ENCODE results near the gene GAB2.

GAB2 gene

GRCh38 chr11:78392854-78393253 lies 24.8 kb downstream of the GAB2 start:
- Histone ChIP-seq H3K4me1 (ENCODE audit: control insufficient read depth, insufficient read depth, low read length) (peaks cover 11% of the 10 kb centered on the region), H3K4me3 (ENCODE audit: low read length) (no peak overlapping the region), H3K9me3 (ENCODE audit: control insufficient read depth, low read length) (no peaks in the 10 kb centered on the region), H3K9ac (ENCODE audit: low read length) (no peak overlapping the region), H3K36me3 (ENCODE audit: control insufficient read depth, insufficient read depth, low read length) (no peaks in the 10 kb centered on the region), H3K27me3 (ENCODE audit: control insufficient read depth, insufficient read depth, low read length) (no peaks in the 10 kb centered on the region)

GRCh38 chr11:78391424-78391823 lies 26.2 kb downstream of the GAB2 start:
- Histone ChIP-seq H3K4me1 (ENCODE audit: control insufficient read depth, insufficient read depth, low read length) (peaks cover 11% of the 10 kb centered on the region), H3K27me3 (ENCODE audit: control insufficient read depth, insufficient read depth, low read length) (no peaks in the 10 kb centered on the region), H3K4me3 (ENCODE audit: low read length) (no peak overlapping the region), H3K9ac (ENCODE audit: low read length) (no peak overlapping the region), H3K36me3 (ENCODE audit: control insufficient read depth, insufficient read depth, low read length) (no peaks in the 10 kb centered on the region), H3K9me3 (ENCODE audit: control insufficient read depth, low read length) (no peaks in the 10 kb centered on the region)

- H3K4me1 ChIP-seq (ENCODE audit: control insufficient read depth, insufficient read depth, low read length) = peaks cover 11% of the 10 kb centered on the region
Observed at GRCh38 chr11:78390809-78391208, 26.8 kb downstream of the GAB2 start.

GRCh38 chr11:78386215-78386941 lies 31.2 kb downstream of the GAB2 start:
- no peak overlapping the region for H3K9ac ChIP-seq (ENCODE audit: low read length)
- H3K36me3 ChIP-seq (ENCODE audit: control insufficient read depth, insufficient read depth, low read length) = no peaks in the 10 kb centered on the region
- H3K4me3 ChIP-seq (ENCODE audit: low read length) = no peak overlapping the region
- no peaks in the 10 kb centered on the region for H3K9me3 ChIP-seq (ENCODE audit: control insufficient read depth, low read length)
- H3K27me3 ChIP-seq (ENCODE audit: control insufficient read depth, insufficient read depth, low read length) = no peaks in the 10 kb centered on the region
- no peaks in the 10 kb centered on the region for H3K4me1 ChIP-seq (ENCODE audit: control insufficient read depth, insufficient read depth, low read length)

More at GRCh38 chr11:78390809-78391208, 26.8 kb downstream of the GAB2 start:
- no peak overlapping the region for H3K9ac ChIP-seq (ENCODE audit: low read length)
- no peaks in the 10 kb centered on the region for H3K36me3 ChIP-seq (ENCODE audit: control insufficient read depth, insufficient read depth, low read length)
- H3K9me3 ChIP-seq (ENCODE audit: control insufficient read depth, low read length) = no peaks in the 10 kb centered on the region
- no peaks in the 10 kb centered on the region for H3K27me3 ChIP-seq (ENCODE audit: control insufficient read depth, insufficient read depth, low read length)
- no peak overlapping the region for H3K4me3 ChIP-seq (ENCODE audit: low read length)

GRCh38 chr11:78385205-78385604 lies 32.4 kb downstream of the GAB2 start:
- H3K9ac ChIP-seq (ENCODE audit: low read length) = no peak overlapping the region

GRCh38 chr11:78384231-78384630 lies 33.4 kb downstream of the GAB2 start:
- Histone ChIP-seq H3K9ac (ENCODE audit: low read length) (no peak overlapping the region), H3K9me3 (ENCODE audit: control insufficient read depth, low read length) (no peaks in the 10 kb centered on the region), H3K4me3 (ENCODE audit: low read length) (no peak overlapping the region), H3K27me3 (ENCODE audit: control insufficient read depth, insufficient read depth, low read length) (no peaks in the 10 kb centered on the region), H3K36me3 (ENCODE audit: control insufficient read depth, insufficient read depth, low read length) (no peaks in the 10 kb centered on the region), H3K4me1 (ENCODE audit: control insufficient read depth, insufficient read depth, low read length) (no peaks in the 10 kb centered on the region)

More at GRCh38 chr11:78385205-78385604, 32.4 kb downstream of the GAB2 start:
- Histone ChIP-seq H3K9me3 (ENCODE audit: control insufficient read depth, low read length) (no peaks in the 10 kb centered on the region), H3K36me3 (ENCODE audit: control insufficient read depth, insufficient read depth, low read length) (no peaks in the 10 kb centered on the region), H3K4me3 (ENCODE audit: low read length) (no peak overlapping the region), H3K27me3 (ENCODE audit: control insufficient read depth, insufficient read depth, low read length) (no peaks in the 10 kb centered on the region), H3K4me1 (ENCODE audit: control insufficient read depth, insufficient read depth, low read length) (no peaks in the 10 kb centered on the region)

GRCh38 chr11:78381865-78382264 lies 35.8 kb downstream of the GAB2 start:
- Histone ChIP-seq H3K9me3 (ENCODE audit: control insufficient read depth, low read length) (no peaks in the 10 kb centered on the region), H3K9ac (ENCODE audit: low read length) (no peak overlapping the region), H3K4me1 (ENCODE audit: control insufficient read depth, insufficient read depth, low read length) (peaks cover 11% of the 10 kb centered on the region), H3K4me3 (ENCODE audit: low read length) (no peak overlapping the region), H3K36me3 (ENCODE audit: control insufficient read depth, insufficient read depth, low read length) (no peaks in the 10 kb centered on the region), H3K27me3 (ENCODE audit: control insufficient read depth, insufficient read depth, low read length) (no peaks in the 10 kb centered on the region)

- H3K36me3 ChIP-seq (ENCODE audit: control insufficient read depth, insufficient read depth, low read length) = no peaks in the 10 kb centered on the region
- H3K27me3 ChIP-seq (ENCODE audit: control insufficient read depth, insufficient read depth, low read length) = no peaks in the 10 kb centered on the region
- H3K9me3 ChIP-seq (ENCODE audit: control insufficient read depth, low read length) = no peaks in the 10 kb centered on the region
- H3K9ac ChIP-seq (ENCODE audit: low read length) = no peak overlapping the region
- no peak overlapping the region for H3K4me3 ChIP-seq (ENCODE audit: low read length)
- H3K4me1 ChIP-seq (ENCODE audit: control insufficient read depth, insufficient read depth, low read length) = peaks cover 12% of the 10 kb centered on the region
Observed at GRCh38 chr11:78380615-78381051, 37.0 kb downstream of the GAB2 start.

- H3K9ac ChIP-seq (ENCODE audit: low read length) = no peak overlapping the region
- peaks cover 12% of the 10 kb centered on the region for H3K4me1 ChIP-seq (ENCODE audit: control insufficient read depth, insufficient read depth, low read length)
- H3K36me3 ChIP-seq (ENCODE audit: control insufficient read depth, insufficient read depth, low read length) = no peaks in the 10 kb centered on the region
- H3K4me3 ChIP-seq (ENCODE audit: low read length) = no peak overlapping the region
- H3K9me3 ChIP-seq (ENCODE audit: control insufficient read depth, low read length) = no peaks in the 10 kb centered on the region
- no peaks in the 10 kb centered on the region for H3K27me3 ChIP-seq (ENCODE audit: control insufficient read depth, insufficient read depth, low read length)
Observed at GRCh38 chr11:78379039-78379670, 38.5 kb downstream of the GAB2 start.

GRCh38 chr11:78377625-78378418 lies 39.8 kb downstream of the GAB2 start:
- Histone ChIP-seq H3K27me3 (ENCODE audit: control insufficient read depth, insufficient read depth, low read length) (no peaks in the 10 kb centered on the region), H3K9me3 (ENCODE audit: control insufficient read depth, low read length) (no peaks in the 10 kb centered on the region), H3K9ac (ENCODE audit: low read length) (no peak overlapping the region), H3K36me3 (ENCODE audit: control insufficient read depth, insufficient read depth, low read length) (no peaks in the 10 kb centered on the region), H3K4me1 (ENCODE audit: control insufficient read depth, insufficient read depth, low read length) (peaks cover 12% of the 10 kb centered on the region), H3K4me3 (ENCODE audit: low read length) (no peak overlapping the region)

- Histone ChIP-seq H3K4me3 (ENCODE audit: low read length) (no peak overlapping the region), H3K9me3 (ENCODE audit: control insufficient read depth, low read length) (no peaks in the 10 kb centered on the region), H3K9ac (ENCODE audit: low read length) (no peak overlapping the region), H3K4me1 (ENCODE audit: control insufficient read depth, insufficient read depth, low read length) (peaks cover 12% of the 10 kb centered on the region), H3K36me3 (ENCODE audit: control insufficient read depth, insufficient read depth, low read length) (no peaks in the 10 kb centered on the region), H3K27me3 (ENCODE audit: control insufficient read depth, insufficient read depth, low read length) (no peaks in the 10 kb centered on the region)
Observed at GRCh38 chr11:78376858-78377257, 40.8 kb downstream of the GAB2 start.

- H3K9ac ChIP-seq (ENCODE audit: low read length) = no peak overlapping the region
- H3K27me3 ChIP-seq (ENCODE audit: control insufficient read depth, insufficient read depth, low read length) = no peaks in the 10 kb centered on the region
- H3K4me1 ChIP-seq (ENCODE audit: control insufficient read depth, insufficient read depth, low read length) = peaks cover 25% of the 10 kb centered on the region
- H3K9me3 ChIP-seq (ENCODE audit: control insufficient read depth, low read length) = no peaks in the 10 kb centered on the region
- H3K36me3 ChIP-seq (ENCODE audit: control insufficient read depth, insufficient read depth, low read length) = no peaks in the 10 kb centered on the region
- H3K4me3 ChIP-seq (ENCODE audit: low read length) = no peak overlapping the region
Observed at GRCh38 chr11:78374917-78375316, 42.7 kb downstream of the GAB2 start.
